ENCODE data around the gene SAMD14. TPM values are rescaled to one million over a fixed set of nuclear protein-coding genes. Genes with fewer than 3 reads are reported as not detected.

SAMD14 gene
- polyA plus RNA-seq, 2 of the 4 experiments (the other 2 are of a cell fraction), result 0.12 to 0.75 TPM

- POLR2A ChIA-PET, result no interaction called here
Measured at GRCh38 chr17:50133028-50133768, 3.2 kb upstream of the SAMD14 start.

GRCh38 chr17:50132104-50132794 is 2.3 kb upstream of the SAMD14 start:
- CTCF ChIA-PET, result interaction anchor here (0.9 to 60.2 kb wide), 8 partner anchors 8 to 70 kb away, joined by 3 to 1356 read pairs (median 8); partner anchors contain the start of genes COL1A1 and PDK2
- DNase-seq (ENCODE audit: low read depth in 1 of 2, low spot score in 1 of 2) (no peak), FAIRE-seq (no peak), ATAC-seq (peak in 1 of 2 experiments; percentile 5; a peak in 2 of 6 replicates)
- TF ChIP-seq ZSCAN20 (CRISPR knock-in tag; IDR thresholded peaks at IDR 0.05) (no peak), RFX5 (IDR thresholded peaks at IDR 0.05) (no peak), JUN (IDR thresholded peaks at IDR 0.05) (no peak), EHMT2 (IDR thresholded peaks at IDR 0.05; ENCODE audit: low read depth) (no peak), PBX3 (IDR thresholded peaks at IDR 0.05) (no peak), CHD4 (IDR thresholded peaks at IDR 0.05; ENCODE audit: borderline replicate concordance) (no peak), HMGXB4 (CRISPR knock-in tag; IDR thresholded peaks at IDR 0.05; ENCODE audit: borderline replicate concordance) (no peak), ZNF302 (CRISPR knock-in tag; IDR thresholded peaks at IDR 0.05) (no peak), POLR2A (IDR thresholded peaks at IDR 0.05; ENCODE audit: low read length) (no peak), GATA3 (IDR thresholded peaks at IDR 0.05; ENCODE audit: borderline replicate concordance) (no peak), ELK1 (IDR thresholded peaks at IDR 0.05; ENCODE audit: low read depth, low read length) (no peak), CBX2 (IDR thresholded peaks at IDR 0.05; ENCODE audit: borderline replicate concordance, low read depth) (no peak), NR3C1 (IDR thresholded peaks at IDR 0.05) (no peak), FOXS1 (CRISPR knock-in tag; IDR thresholded peaks at IDR 0.05) (no peak), ZFP36 (IDR thresholded peaks at IDR 0.05; ENCODE audit: borderline replicate concordance, partially characterized antibody) (no peak), HOXB5 (CRISPR knock-in tag; IDR thresholded peaks at IDR 0.05) (no peak), E2F6 (IDR thresholded peaks at IDR 0.05; ENCODE audit: borderline replicate concordance, low read depth) (no peak), RAD21 (conservative IDR thresholded peaks at IDR 0.05 in 1 of 2, IDR thresholded peaks at IDR 0.05 in 1 of 2) (no peak)
- POLR2A ChIA-PET, result interaction anchor here (0.6 kb wide), 1 partner anchor 20 kb away, joined by 3 read pairs; no protein-coding TSS in a partner anchor
- Histone ChIP-seq H3K9me3 (no peaks in the 10 kb centered on the region), H3K4me2 (peak overlapping the region; percentile 54; the same call in 2 of the 3 replicates), H3K4me1 (peaks cover 61% of the 10 kb centered on the region), H3K27ac (peak overlapping the region; percentile 32 to 66; a peak in 3 of 6 replicates), H3K4me3 (no peak overlapping the region)
- WGBS (ENCODE audit: missing lambda C conversion rate), result 81% methylated on average over 6 of the region's 6 CpGs

More at GRCh38 chr17:50133028-50133768, 3.2 kb upstream of the SAMD14 start:
- Histone ChIP-seq H3K4me3 (no peak overlapping the region), H3K27ac (peak overlapping the region; percentile 32 to 66; a peak in 5 of 6 replicates), H3K4me1 (peaks cover 61% of the 10 kb centered on the region), H3K9me3 (no peaks in the 10 kb centered on the region), H3K4me2 (peak overlapping the region; percentile 54)
- FAIRE-seq, result peak; percentile 51
- DNase-seq (ENCODE audit: low read depth in 1 of 2, low spot score in 1 of 2), result peak in 1 of 2 experiments; percentile 67
- TF ChIP-seq FOSL2 (IDR thresholded peaks at IDR 0.05) (no peak), FOSL2 (CRISPR knock-in tag; IDR thresholded peaks at IDR 0.05) (peak; percentile 46; the same call in 1 of the 2 replicates), HOXA7 (CRISPR knock-in tag; IDR thresholded peaks at IDR 0.05) (no peak), PBX3 (IDR thresholded peaks at IDR 0.05) (0 out of 2 replicates have a peak, but pooled peaks have one; percentile 5), POLR2A (IDR thresholded peaks at IDR 0.05; ENCODE audit: low read length) (no peak), MAFK (IDR thresholded peaks at IDR 0.05; ENCODE audit: partially characterized antibody) (peak; percentile 24)
- CTCF ChIA-PET, result interaction anchor here (0.9 to 60.2 kb wide), 7 partner anchors 28 to 165 kb away, joined by 3 to 1356 read pairs (median 5); partner anchors contain the start of genes COL1A1 and PDK2
- 52% methylated on average over 7 of the region's 7 CpGs for WGBS (ENCODE audit: missing lambda C conversion rate)
- ATAC-seq, result peak; percentile 21 to 59

All from A549 (cell line).